C4-2B (cell line): ENCODE data around the gene SCTR.

ENCODE experiments used
- H3K27ac ChIP-seq: fragments of 450-650 bp; 2 replicates; pipeline ENCODE4 v1.5.1; 2017
- ZFX ChIP-seq: fragments of 450-650 bp; IDR thresholded peaks from 2 replicates; pipeline ENCODE4 v1.6.1; 2017
- TF ChIP-seq, protein P1 (sequence below): fragments of 450-650 bp; conservative IDR thresholded peaks from 2 replicates; pipeline ENCODE4 v1.5.1; 2017; ENCODE audit warnings: mild to moderate bottlenecking

Gene SCTR

DNA sequence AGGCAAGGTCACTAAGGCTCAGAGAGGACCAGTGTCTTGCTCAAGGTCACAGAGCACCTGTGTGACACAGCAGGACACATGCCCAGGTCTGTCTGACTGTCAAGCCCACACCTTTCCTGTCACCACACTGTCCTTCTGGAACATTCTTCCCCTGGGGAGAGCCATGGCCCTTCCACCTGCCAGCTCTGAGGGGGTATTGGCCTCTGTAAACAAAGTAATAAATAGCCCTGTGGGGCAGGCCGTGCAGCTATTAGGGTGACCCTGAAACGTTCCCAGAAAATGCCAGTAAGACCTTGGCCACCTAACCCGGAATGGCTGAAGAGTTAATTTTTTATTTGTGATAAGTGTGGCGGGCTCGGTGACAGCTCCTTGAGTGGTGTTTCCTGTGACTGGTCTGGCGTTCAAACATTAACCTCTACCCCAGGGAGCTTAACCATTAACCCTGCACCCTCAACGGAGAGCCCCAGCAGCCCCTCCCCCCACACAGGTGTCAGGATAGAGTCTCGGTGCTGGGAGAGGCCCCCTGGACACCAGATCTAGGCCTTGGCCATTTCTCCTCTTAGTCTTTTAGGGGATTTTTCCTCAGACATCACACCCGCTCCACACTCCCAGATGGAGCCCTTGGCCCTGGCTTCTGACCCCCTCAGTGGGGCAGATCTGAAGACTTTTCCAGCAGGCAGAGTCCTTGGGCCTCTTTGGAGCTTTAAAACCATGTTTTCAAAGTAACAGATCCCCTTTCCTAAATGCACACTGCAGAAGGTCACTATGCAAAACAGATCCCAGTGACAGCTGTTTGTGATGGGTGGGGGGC is 36.6 kb downstream of the SCTR start:
- H3K27ac ChIP-seq = no peak overlapping the region

GRCh38 chr2:119486886-119487285 is 37.4 kb downstream of the SCTR start:
- no peak for TF ChIP-seq ZFX
- TF ChIP-seq, protein P1, sequence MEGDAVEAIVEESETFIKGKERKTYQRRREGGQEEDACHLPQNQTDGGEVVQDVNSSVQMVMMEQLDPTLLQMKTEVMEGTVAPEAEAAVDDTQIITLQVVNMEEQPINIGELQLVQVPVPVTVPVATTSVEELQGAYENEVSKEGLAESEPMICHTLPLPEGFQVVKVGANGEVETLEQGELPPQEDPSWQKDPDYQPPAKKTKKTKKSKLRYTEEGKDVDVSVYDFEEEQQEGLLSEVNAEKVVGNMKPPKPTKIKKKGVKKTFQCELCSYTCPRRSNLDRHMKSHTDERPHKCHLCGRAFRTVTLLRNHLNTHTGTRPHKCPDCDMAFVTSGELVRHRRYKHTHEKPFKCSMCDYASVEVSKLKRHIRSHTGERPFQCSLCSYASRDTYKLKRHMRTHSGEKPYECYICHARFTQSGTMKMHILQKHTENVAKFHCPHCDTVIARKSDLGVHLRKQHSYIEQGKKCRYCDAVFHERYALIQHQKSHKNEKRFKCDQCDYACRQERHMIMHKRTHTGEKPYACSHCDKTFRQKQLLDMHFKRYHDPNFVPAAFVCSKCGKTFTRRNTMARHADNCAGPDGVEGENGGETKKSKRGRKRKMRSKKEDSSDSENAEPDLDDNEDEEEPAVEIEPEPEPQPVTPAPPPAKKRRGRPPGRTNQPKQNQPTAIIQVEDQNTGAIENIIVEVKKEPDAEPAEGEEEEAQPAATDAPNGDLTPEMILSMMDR = no peak

More for the DNA sequence above, 36.6 kb downstream of the SCTR start:
- no peak for TF ChIP-seq ZFX
- TF ChIP-seq, protein P1 = no peak

GRCh38 chr2:119486196-119486827 is 38.0 kb downstream of the SCTR start:
- no peak overlapping the region for H3K27ac ChIP-seq
- TF ChIP-seq, protein P1 = no peak
- TF ChIP-seq ZFX = no peak

More at GRCh38 chr2:119486886-119487285, 37.4 kb downstream of the SCTR start:
- H3K27ac ChIP-seq = no peak overlapping the region

- no peak for TF ChIP-seq ZFX
- TF ChIP-seq, protein P1 = no peak
- no peak overlapping the region for H3K27ac ChIP-seq
Measured at GRCh38 chr2:119485336-119486110, 38.8 kb downstream of the SCTR start.

DNA sequence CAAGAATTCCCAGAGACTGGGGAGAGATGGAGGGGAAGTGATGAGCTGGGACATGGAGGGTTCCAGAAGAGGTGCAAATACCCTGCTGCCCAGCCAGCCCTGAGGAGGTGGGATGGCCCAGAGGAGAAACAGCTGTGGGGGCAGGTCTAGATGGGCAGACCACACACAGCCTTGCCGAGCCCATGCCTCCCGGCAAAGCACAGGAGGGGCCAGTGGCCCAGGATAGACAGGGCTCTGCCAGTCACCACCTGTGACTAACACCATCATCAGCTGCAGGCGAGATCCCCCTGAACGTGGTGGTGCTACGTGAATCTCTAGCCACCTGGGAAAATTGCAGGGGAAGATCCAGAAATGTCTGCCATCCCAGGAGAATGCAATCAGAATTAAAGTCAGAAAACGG is 39.4 kb downstream of the SCTR start:
- TF ChIP-seq ZFX = no peak
- TF ChIP-seq, protein P1 = no peak
- H3K27ac ChIP-seq = no peak overlapping the region

- TF ChIP-seq, protein P1 = no peak
- TF ChIP-seq ZFX = no peak
- no peak overlapping the region for H3K27ac ChIP-seq
Measured at GRCh38 chr2:119483896-119484718, 40.2 kb downstream of the SCTR start.
